GM21825 (cell line): ENCODE measurements around the gene SMIM23.
"Not testable (repeated sequence)": the region's sequence is repeated elsewhere in the genome, so short reads cannot be mapped to it uniquely, and the experiment has no call there.

Source experiments
- ATAC-seq: cut with Tn5 transposase; IDR thresholded peaks from one replicate; pipeline ENCODE4 v1.9.1; 2021; ENCODE audit warnings: mild to moderate bottlenecking, moderate library complexity; ENCODE audit not compliant: unreplicated experiment

SMIM23 gene

DNA sequence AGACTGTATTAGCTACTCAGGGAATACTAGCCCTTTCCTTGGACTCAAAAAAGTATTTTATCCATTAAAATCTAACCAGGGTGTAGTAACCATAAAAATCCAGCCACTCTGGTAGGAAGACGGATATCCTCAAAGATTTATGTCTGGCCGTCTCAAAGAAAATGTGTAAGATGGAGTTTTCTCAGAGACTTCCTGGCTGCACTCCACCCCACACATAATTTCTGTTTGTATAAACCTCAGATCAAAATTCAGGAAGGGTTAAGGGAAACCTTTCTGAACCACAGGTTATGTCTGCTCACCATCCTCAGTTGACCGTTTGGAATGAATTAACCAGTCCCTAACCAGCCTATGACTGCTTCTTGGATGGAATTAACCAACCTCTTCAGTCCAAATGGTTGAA lies 13.8 kb upstream of the SMIM23 start:
- ATAC-seq = no peak

DNA sequence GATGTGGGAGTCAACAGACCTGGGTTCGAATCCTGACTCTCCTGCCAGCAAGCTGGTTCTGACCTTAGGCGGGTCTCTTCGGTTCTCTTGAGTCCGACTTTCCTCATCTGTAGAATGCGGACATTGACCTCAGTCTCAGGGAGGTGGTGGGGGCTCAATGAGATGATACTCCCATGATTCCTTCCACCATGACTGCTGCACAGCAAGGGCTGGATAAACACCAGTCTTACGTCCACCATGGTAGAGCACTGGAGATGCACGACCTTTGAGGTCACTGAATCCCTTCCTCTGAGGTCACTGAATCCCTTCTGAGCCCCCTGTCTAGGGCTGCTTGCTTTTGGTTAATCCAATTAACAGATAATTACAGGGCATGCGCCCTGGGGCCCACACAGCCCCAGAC lies 12.5 kb upstream of the SMIM23 start:
- ATAC-seq = no peak

DNA sequence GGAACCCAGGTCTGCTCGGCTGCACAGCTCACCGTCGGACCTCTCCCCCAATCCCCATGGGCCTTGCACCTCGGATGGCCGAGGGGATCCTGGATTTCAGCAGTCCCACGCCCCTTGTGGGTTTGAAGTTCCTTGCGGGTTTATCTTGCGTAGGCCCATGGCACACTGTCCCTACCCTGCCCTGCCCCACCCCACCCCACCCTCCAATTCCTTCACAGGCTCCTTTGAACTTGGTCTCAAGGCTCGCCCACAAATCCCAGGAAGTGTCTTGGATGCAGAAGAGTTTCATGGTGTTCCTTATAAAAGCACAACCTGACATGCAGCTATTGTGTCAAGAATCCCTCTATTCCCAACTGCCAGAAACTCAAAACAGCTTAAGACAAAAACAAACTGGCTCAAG lies 11.2 kb upstream of the SMIM23 start:
- ATAC-seq = no peak

- ATAC-seq = no peak
Observed at GRCh38 chr5:171776213-171776612, 9.4 kb upstream of the SMIM23 start.

DNA sequence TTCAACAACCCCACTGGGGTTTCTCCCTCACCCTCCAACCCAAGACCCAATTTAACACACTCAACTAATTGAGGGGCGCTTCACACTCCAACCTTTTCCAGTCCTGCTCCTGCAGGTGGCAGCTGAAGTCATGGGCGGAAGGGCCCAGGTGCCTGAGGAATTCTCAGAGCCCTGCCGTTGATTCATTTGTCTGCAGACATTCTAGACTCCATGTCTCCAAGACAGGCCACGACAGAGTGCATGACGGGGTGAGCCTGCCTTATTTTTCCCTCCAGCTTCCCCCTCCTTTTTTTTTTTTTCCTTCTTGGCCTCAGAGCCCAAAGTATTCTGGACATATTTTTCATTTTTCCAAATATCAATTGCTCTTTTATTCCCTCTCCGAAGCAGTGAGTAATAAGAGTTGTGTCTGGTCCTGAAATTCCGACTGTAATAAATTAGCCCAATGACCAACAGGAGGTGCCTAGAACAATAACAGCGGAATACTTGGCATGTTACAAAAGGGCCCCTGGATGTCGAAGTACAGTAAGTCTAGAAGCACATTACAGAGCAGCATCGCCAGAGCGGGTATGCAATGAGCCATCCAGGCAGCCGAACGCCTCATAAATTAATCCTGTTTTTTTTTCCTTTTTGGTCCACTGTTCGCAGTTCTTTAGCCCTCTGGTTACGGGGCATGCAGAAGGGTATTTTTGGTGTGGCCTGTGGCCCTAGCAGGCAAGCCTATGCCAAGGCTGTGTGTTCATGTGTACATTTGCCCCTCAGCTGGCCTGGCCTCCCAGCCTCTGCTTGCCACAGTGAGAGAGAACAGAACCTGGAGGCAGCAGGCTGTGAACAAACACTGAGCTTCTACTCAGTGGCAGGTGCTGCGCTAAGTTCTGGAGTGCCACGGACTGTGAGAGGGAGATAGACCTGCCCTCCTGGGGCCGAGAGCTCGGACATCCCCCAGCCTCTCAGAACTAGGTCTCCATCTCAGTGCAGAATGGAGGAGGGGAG lies 8.6 kb upstream of the SMIM23 start:
- ATAC-seq = no peak

DNA sequence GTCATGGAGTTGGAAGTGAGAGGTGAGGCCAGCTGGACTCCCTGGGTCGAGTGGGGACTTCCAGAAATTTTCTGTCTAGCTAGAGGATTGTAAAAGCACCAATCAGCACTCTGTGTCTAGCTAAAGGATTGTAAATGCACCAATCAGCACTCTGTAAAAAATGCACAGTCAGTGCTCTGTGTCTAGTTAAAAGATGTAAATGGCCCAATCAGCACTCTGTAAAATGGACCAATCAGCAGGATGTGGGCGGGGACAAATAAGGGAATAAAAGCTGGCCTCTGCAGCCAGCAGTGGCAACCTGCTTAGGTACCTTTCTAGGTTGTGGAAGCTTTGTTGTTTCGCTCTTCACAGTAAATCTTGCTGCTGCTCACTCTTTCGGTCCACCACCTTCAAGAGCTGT lies 3.9 kb upstream of the SMIM23 start:
- not testable (repeated sequence) for ATAC-seq

DNA sequence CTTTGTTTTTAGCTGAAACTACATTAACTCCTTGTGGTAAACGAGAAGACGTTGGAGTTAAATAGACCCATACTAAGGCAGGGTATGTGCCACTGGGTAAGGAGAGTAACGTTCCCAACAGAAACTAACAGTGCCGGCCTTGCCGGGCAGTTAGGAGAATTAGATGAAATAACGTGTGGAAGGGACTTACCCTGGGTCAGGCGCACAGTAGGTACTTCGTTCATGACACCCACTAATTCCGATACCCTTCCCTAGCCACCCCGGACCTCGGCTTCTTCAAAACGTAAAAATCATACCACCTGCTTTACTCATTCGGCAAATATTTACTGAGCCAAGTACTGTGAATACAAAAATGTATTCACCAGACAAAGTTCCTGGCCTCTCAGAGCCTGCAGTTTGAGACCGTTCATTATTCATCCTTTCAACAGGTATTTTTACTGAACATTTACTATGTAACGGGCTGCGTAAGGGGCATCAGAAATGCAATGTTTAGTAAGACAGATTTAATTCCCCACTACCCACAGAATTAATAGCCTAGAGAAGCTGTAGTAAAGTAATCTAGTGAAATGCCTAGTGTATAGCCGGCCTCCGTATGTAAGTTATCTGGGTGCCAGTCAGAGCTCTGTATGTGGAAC lies 3.2 kb upstream of the SMIM23 start:
- ATAC-seq = no peak

GRCh38 chr5:171783051-171783450 lies 2.6 kb upstream of the SMIM23 start:
- ATAC-seq = no peak

GRCh38 chr5:171789353-171789752 lies 3.7 kb downstream of the SMIM23 start:
- ATAC-seq = no peak

DNA sequence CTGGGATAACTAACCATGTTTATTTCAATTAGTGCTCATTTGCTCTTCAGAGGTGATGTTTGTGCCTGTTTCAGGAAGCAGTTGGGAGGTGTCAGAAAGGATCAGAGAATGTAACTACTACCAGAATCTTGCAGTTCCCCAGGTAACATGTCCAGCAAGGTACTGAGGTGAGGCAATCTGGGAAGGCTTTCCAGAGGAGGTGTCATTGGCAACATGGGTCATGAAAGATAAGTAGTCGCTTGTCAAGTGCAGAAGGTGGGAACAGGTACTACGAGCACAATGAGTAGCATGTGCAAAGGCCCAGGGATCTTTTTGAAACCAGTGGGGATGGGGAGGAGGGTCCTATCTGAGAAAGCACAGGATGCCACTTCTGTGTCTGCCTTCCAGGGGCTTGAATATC lies 4.8 kb downstream of the SMIM23 start:
- ATAC-seq = no peak

DNA sequence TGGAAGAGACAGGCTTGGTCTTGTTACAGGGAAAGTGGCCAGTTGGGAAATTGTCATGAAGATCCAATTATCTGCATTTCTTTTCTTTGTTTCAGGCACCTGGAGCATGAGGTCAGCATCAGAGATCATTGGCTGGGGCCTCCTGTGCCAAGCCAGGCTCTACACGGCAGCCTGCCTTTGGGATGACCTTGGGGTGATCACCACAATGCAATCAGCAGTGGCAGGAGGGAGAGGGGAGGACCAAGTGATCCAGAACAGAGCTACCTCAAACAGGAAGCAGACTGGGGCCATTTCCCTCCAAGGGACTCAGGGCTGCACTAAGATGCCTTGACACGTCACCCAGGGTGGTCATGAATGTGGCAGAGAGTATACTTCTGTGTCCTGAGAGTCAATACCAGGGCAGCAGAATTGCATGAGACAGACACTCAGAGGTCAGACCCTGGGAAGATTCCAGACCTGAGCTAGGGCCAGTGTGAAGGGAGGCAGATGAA lies 8.9 kb downstream of the SMIM23 start:
- no peak for ATAC-seq

DNA sequence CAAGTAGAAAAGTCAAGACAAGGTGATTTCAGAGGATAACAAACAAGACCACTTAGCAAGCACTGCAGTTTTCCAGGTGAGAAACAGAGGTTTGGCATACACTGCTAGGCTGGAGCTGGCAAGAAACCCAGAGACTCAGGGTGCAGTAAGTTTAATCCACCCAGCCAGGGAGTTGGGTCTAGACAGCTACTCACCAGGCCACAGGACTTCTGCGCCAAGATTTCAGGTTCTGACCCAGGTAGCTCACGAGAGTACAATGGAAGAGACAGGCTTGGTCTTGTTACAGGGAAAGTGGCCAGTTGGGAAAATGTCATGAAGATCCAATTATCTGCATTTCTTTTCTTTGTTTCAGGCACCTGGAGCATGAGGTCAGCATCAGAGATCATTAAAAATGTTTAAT lies 9.8 kb downstream of the SMIM23 start:
- no peak for ATAC-seq

GRCh38 chr5:171796436-171796835 lies 10.8 kb downstream of the SMIM23 start:
- ATAC-seq = no peak

GRCh38 chr5:171797543-171797942 lies 11.9 kb downstream of the SMIM23 start:
- ATAC-seq = no peak

DNA sequence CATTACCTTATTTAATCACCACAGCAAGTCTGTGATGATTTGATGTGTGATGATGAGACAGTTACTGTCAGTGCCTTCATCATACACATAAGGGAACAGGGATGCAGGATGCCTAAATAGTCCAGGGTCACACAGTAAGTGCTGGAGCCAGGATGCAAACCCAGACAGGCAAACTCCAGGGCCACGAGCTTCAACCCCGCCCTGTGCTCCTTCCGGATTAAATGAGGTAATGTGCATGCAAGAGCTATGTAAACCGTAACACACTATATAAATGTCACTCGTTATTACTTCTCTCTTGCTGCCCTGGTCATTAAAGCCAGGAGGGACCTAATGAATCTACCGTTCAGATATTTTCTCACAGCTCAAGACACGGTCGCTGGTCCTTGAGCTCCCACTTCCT lies 12.8 kb downstream of the SMIM23 start:
- no peak for ATAC-seq

GRCh38 chr5:171801839-171802238 lies 16.2 kb downstream of the SMIM23 start:
- ATAC-seq = no peak

DNA sequence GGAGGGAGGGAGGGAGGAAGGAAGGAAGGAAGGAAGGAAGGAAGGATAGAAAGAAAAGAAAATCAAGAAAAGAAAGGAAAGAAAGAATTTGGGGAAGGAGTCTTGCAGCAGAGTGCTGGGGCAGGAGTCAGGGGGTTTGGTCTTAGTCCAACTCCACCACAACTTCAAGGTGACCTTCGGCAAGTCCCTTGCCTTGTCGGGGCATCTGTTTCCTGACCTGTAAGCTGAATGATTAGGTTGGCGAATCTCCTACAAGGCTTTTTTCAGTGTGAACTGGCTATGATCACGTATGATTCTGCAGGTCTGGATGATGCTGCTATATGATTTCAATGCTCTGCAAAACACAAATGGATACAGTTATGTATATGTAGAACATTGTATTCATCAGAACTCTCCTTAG lies 20.1 kb downstream of the SMIM23 start:
- no peak for ATAC-seq

GRCh38 chr5:171806976-171807747 lies 21.5 kb downstream of the SMIM23 start:
- no peak for ATAC-seq

- ATAC-seq = no peak
Observed at GRCh38 chr5:171808453-171808852, 22.8 kb downstream of the SMIM23 start.

GRCh38 chr5:171808951-171809350 lies 23.3 kb downstream of the SMIM23 start:
- no peak for ATAC-seq

GRCh38 chr5:171810227-171810626 lies 24.6 kb downstream of the SMIM23 start:
- ATAC-seq = no peak
